ENCODE data around the gene PARD3. TPM values are rescaled to one million over a fixed set of nuclear protein-coding genes. Genes with fewer than 3 reads are reported as not detected.

The PARD3 gene
- polyA plus RNA-seq, 3 donors, result 0.51 TPM; not detected in 2

GRCh38 chr10:34320265-34320664 lies 494.8 kb downstream of the PARD3 start:
- no peaks in the 10 kb centered on the region for H3K4me1 Mint-ChIP-seq
- H3K27me3 Mint-ChIP-seq (ENCODE audit: low read depth in 3 of 3), result no peaks in the 10 kb centered on the region
- no peak for DNase-seq
- Histone ChIP-seq H3K27me3 (ENCODE audit: control insufficient read depth in 2 of 2, insufficient read depth in 2 of 2, low read length in 2 of 2) (no peaks in the 10 kb centered on the region), H3K4me2 (replicated peaks; ENCODE audit: extremely low read depth, low read length, poor library complexity, severe bottlenecking) (no peak overlapping the region), H3K9ac (ENCODE audit: insufficient read depth, low read length, poor library complexity, severe bottlenecking) (no peak overlapping the region), H3K4me1 (ENCODE audit: control insufficient read depth in 1 of 2, insufficient read depth in 2 of 2, low read length in 2 of 2) (no peaks in the 10 kb centered on the region), H3K36me3 (replicated peaks in 1 of 2; ENCODE audit: control insufficient read depth in 1 of 2, insufficient read depth in 2 of 2, low read length in 2 of 2) (no peaks in the 10 kb centered on the region), H3K79me2 (ENCODE audit: insufficient read depth, low read length) (no peaks in the 10 kb centered on the region), H2AFZ (ENCODE audit: insufficient read depth, low read depth, low read length, poor library complexity, severe bottlenecking) (no peak overlapping the region), H3K4me3 (replicated peaks in 1 of 3; ENCODE audit: low read depth in 2 of 3, low read length in 3 of 3) (no peak overlapping the region), H3K9me3 (replicated peaks in 1 of 2; ENCODE audit: control insufficient read depth in 1 of 2, insufficient read depth in 1 of 2, low read length in 2 of 2) (no peaks in the 10 kb centered on the region), H3K27ac (ENCODE audit: low read depth in 1 of 2, low read length in 2 of 2) (no peak overlapping the region), H4K20me1 (ENCODE audit: insufficient read depth, low read length) (no peaks in the 10 kb centered on the region)
- peaks cover 0 to 3% (median 0%) of the 10 kb centered on the region in 7 donors for H3K9me3 Mint-ChIP-seq
- no peaks in the 10 kb centered on the region for H3K36me3 Mint-ChIP-seq
- H3K4me3 Mint-ChIP-seq, result no peak overlapping the region
- no peak overlapping the region for H3K27ac Mint-ChIP-seq
- TF ChIP-seq CTCF (IDR thresholded peaks at IDR 0.05), result no peak
- 60% methylated on average over 1 of the region's 4 CpGs for WGBS (ENCODE audit: insufficient coverage)
- intact Hi-C loops (cut with micrococcal nuclease), result no loop called here

- Histone ChIP-seq H2AFZ (ENCODE audit: insufficient read depth, low read depth, low read length, poor library complexity, severe bottlenecking) (no peak overlapping the region), H3K9ac (ENCODE audit: insufficient read depth, low read length, poor library complexity, severe bottlenecking) (no peak overlapping the region), H3K4me3 (replicated peaks in 1 of 3; ENCODE audit: low read depth in 2 of 3, low read length in 3 of 3) (no peak overlapping the region), H3K9me3 (replicated peaks in 1 of 2; ENCODE audit: control insufficient read depth in 1 of 2, insufficient read depth in 1 of 2, low read length in 2 of 2) (no peaks in the 10 kb centered on the region), H3K27ac (ENCODE audit: low read depth in 1 of 2, low read length in 2 of 2) (no peak overlapping the region), H3K4me1 (ENCODE audit: control insufficient read depth in 1 of 2, insufficient read depth in 2 of 2, low read length in 2 of 2) (no peaks in the 10 kb centered on the region), H3K4me2 (replicated peaks; ENCODE audit: extremely low read depth, low read length, poor library complexity, severe bottlenecking) (no peak overlapping the region), H3K79me2 (ENCODE audit: insufficient read depth, low read length) (no peaks in the 10 kb centered on the region), H3K36me3 (replicated peaks in 1 of 2; ENCODE audit: control insufficient read depth in 1 of 2, insufficient read depth in 2 of 2, low read length in 2 of 2) (no peaks in the 10 kb centered on the region), H3K27me3 (ENCODE audit: control insufficient read depth in 2 of 2, insufficient read depth in 2 of 2, low read length in 2 of 2) (no peaks in the 10 kb centered on the region), H4K20me1 (ENCODE audit: insufficient read depth, low read length) (no peaks in the 10 kb centered on the region)
- H3K4me3 Mint-ChIP-seq, result no peak overlapping the region
- no peak for TF ChIP-seq CTCF (IDR thresholded peaks at IDR 0.05)
- H3K36me3 Mint-ChIP-seq, result no peaks in the 10 kb centered on the region
- no peak for DNase-seq
- H3K27me3 Mint-ChIP-seq (ENCODE audit: low read depth in 3 of 3), result no peaks in the 10 kb centered on the region
- intact Hi-C loops (cut with micrococcal nuclease), result no loop called here
- no peak overlapping the region for H3K27ac Mint-ChIP-seq
- no CpG with 5 or more reads among the region's 6 CpGs for WGBS (ENCODE audit: insufficient coverage)
- H3K4me1 Mint-ChIP-seq, result no peaks in the 10 kb centered on the region
- H3K9me3 Mint-ChIP-seq, result peaks cover 0 to 3% (median 0%) of the 10 kb centered on the region in 7 donors
Measured at GRCh38 chr10:34319197-34319846, 495.8 kb downstream of the PARD3 start.

Data from CD14-positive monocyte (primary cell).